ENCODE results near the gene USH2A. TPM values are rescaled to one million over a fixed set of nuclear protein-coding genes. Genes with fewer than 3 reads are reported as not detected.

Gene USH2A, protein sequence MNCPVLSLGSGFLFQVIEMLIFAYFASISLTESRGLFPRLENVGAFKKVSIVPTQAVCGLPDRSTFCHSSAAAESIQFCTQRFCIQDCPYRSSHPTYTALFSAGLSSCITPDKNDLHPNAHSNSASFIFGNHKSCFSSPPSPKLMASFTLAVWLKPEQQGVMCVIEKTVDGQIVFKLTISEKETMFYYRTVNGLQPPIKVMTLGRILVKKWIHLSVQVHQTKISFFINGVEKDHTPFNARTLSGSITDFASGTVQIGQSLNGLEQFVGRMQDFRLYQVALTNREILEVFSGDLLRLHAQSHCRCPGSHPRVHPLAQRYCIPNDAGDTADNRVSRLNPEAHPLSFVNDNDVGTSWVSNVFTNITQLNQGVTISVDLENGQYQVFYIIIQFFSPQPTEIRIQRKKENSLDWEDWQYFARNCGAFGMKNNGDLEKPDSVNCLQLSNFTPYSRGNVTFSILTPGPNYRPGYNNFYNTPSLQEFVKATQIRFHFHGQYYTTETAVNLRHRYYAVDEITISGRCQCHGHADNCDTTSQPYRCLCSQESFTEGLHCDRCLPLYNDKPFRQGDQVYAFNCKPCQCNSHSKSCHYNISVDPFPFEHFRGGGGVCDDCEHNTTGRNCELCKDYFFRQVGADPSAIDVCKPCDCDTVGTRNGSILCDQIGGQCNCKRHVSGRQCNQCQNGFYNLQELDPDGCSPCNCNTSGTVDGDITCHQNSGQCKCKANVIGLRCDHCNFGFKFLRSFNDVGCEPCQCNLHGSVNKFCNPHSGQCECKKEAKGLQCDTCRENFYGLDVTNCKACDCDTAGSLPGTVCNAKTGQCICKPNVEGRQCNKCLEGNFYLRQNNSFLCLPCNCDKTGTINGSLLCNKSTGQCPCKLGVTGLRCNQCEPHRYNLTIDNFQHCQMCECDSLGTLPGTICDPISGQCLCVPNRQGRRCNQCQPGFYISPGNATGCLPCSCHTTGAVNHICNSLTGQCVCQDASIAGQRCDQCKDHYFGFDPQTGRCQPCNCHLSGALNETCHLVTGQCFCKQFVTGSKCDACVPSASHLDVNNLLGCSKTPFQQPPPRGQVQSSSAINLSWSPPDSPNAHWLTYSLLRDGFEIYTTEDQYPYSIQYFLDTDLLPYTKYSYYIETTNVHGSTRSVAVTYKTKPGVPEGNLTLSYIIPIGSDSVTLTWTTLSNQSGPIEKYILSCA (N-terminal part only)
- total RNA-seq: not detected

DNA sequence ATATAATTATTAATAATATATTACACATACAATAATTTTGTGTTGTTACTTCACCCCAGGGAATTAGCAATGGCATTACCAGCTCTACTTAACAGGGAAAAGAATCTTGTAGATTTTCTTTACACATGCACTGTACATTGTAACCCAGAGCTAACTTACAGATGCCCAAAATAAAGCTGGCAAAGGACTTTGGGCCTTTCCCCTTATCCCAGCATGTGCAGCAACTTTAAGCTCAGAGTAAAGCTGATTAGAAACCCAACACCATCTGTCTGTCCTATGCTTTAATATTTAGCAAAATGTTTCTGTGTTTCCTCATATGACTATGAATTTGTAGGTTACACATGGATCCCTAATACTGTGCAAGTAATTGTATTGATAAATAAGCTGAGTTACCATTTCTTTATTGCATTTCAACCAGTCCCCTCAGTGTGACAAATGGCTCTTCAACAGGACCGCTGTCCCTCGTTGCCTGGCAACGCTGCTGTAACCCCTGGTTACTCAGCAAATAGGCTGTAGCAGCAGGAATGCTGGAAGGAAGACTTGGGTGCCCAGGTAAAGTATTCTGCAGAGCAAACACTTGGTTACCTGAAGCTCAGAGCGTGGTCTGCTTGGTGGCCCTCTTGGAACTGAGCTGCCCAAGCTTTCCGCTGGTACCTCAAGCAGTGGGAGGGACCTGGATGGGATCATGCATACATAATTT, at the start of gene USH2A:
USH2A (minus strand) TSS at position 628 of the 700 bp plus-strand sequence. CDS start 1,112 bp downstream, outside the sequence.
- ATAC-seq (no peak), DNase-seq (no peak)
- H3K27me3 Mint-ChIP-seq (ENCODE audit: low read depth): no peaks in the 10 kb centered on the region
- H3K4me3 Mint-ChIP-seq: no peak within 1 kb of the TSS
- peaks cover 5% of the 10 kb centered on the region for H3K9me3 Mint-ChIP-seq (ENCODE audit: insufficient read depth)
- no peak within 1 kb of the TSS for H3K27ac Mint-ChIP-seq
- ChIA-PET CTCF (no interaction called here), POLR2A (interaction anchor here (0.6 kb wide), 1 partner anchor 461 kb away, joined by 3 read pairs; no protein-coding TSS in a partner anchor)
- no peaks in the 10 kb centered on the region for H3K4me1 Mint-ChIP-seq (ENCODE audit: low read depth)
- H3K36me3 Mint-ChIP-seq (ENCODE audit: low read depth): no peaks in the 10 kb centered on the region

DNA sequence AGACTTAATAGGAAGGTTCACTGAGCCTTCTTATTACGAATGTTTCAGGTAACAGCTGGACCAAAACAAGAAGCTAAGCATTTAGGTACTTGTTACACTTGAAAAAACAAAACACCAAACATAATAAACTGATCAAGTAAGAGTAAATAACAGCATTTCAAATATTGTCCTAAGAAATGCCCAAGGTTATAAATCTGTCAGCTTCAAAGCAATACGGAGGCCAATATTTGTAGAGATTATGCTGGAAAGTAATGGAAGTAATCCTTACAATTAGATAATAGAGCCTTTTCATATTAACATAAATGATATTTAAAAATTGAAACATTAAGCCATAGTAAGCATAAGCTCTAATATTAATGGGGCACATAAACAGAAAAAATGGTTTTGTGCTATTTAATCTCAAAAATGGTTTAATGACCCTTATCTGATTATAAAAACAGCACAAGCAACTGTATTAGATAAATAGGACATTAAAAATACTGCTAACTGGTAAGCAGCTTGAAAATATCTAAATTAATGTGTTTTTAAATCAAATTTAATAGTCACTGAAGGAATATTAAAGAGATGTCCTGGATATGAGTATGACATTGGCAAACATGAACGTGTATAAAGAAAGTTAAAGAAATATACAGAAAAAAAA, 43.0 kb upstream of the USH2A start:
- no peak overlapping the region for H3K27ac Mint-ChIP-seq
- H3K4me3 Mint-ChIP-seq: no peak overlapping the region
- no peaks in the 10 kb centered on the region for H3K36me3 Mint-ChIP-seq (ENCODE audit: low read depth)
- DNase-seq (no peak), ATAC-seq (no peak)
- ChIA-PET POLR2A (no interaction called here), CTCF (no interaction called here)
- no peaks in the 10 kb centered on the region for H3K4me1 Mint-ChIP-seq (ENCODE audit: low read depth)
- no peaks in the 10 kb centered on the region for H3K9me3 Mint-ChIP-seq (ENCODE audit: insufficient read depth)
- no peaks in the 10 kb centered on the region for H3K27me3 Mint-ChIP-seq (ENCODE audit: low read depth)

- Mint-ChIP-seq H3K27me3 (ENCODE audit: low read depth) (no peaks in the 10 kb centered on the region), H3K27ac (no peak overlapping the region), H3K36me3 (ENCODE audit: low read depth) (no peaks in the 10 kb centered on the region), H3K4me3 (no peak overlapping the region), H3K9me3 (ENCODE audit: insufficient read depth) (no peaks in the 10 kb centered on the region), H3K4me1 (ENCODE audit: low read depth) (no peaks in the 10 kb centered on the region)
- ATAC-seq: no peak
- no peak for DNase-seq
- CTCF ChIA-PET: no interaction called here
- POLR2A ChIA-PET: no interaction called here
These were observed 41.2 kb upstream of the USH2A start for GRCh38 chr1:216464489-216464888.

- DNase-seq: no peak
- CTCF ChIA-PET: no interaction called here
- H3K4me1 Mint-ChIP-seq (ENCODE audit: low read depth): no peaks in the 10 kb centered on the region
- no peaks in the 10 kb centered on the region for H3K27me3 Mint-ChIP-seq (ENCODE audit: low read depth)
- no peak for ATAC-seq
- POLR2A ChIA-PET: no interaction called here
- no peak overlapping the region for H3K27ac Mint-ChIP-seq
- no peaks in the 10 kb centered on the region for H3K9me3 Mint-ChIP-seq (ENCODE audit: insufficient read depth)
- H3K36me3 Mint-ChIP-seq (ENCODE audit: low read depth): no peaks in the 10 kb centered on the region
- H3K4me3 Mint-ChIP-seq: no peak overlapping the region
These were observed 39.0 kb upstream of the USH2A start for GRCh38 chr1:216462066-216462775.

- no peaks in the 10 kb centered on the region for H3K9me3 Mint-ChIP-seq (ENCODE audit: insufficient read depth)
- H3K27me3 Mint-ChIP-seq (ENCODE audit: low read depth): no peaks in the 10 kb centered on the region
- ChIA-PET POLR2A (no interaction called here), CTCF (no interaction called here)
- H3K27ac Mint-ChIP-seq: no peak overlapping the region
- H3K36me3 Mint-ChIP-seq (ENCODE audit: low read depth): no peaks in the 10 kb centered on the region
- no peak for ATAC-seq
- no peaks in the 10 kb centered on the region for H3K4me1 Mint-ChIP-seq (ENCODE audit: low read depth)
- no peak overlapping the region for H3K4me3 Mint-ChIP-seq
- DNase-seq: no peak
These were observed 38.2 kb upstream of the USH2A start for GRCh38 chr1:216461466-216461865.

- CTCF ChIA-PET: no interaction called here
These were observed 36.5 kb upstream of the USH2A start for GRCh38 chr1:216459651-216460207.

GRCh38 chr1:216458812-216459211, 35.6 kb upstream of the USH2A start:
- H3K36me3 Mint-ChIP-seq (ENCODE audit: low read depth): no peaks in the 10 kb centered on the region
- no peaks in the 10 kb centered on the region for H3K27me3 Mint-ChIP-seq (ENCODE audit: low read depth)
- H3K4me3 Mint-ChIP-seq: no peak overlapping the region
- no peak overlapping the region for H3K27ac Mint-ChIP-seq
- no peak for DNase-seq
- ChIA-PET CTCF (no interaction called here), POLR2A (no interaction called here)
- no peaks in the 10 kb centered on the region for H3K4me1 Mint-ChIP-seq (ENCODE audit: low read depth)
- no peak for ATAC-seq
- no peaks in the 10 kb centered on the region for H3K9me3 Mint-ChIP-seq (ENCODE audit: insufficient read depth)

More at GRCh38 chr1:216459651-216460207, 36.5 kb upstream of the USH2A start:
- POLR2A ChIA-PET: no interaction called here
- no peaks in the 10 kb centered on the region for H3K27me3 Mint-ChIP-seq (ENCODE audit: low read depth)
- H3K36me3 Mint-ChIP-seq (ENCODE audit: low read depth): no peaks in the 10 kb centered on the region
- no peaks in the 10 kb centered on the region for H3K4me1 Mint-ChIP-seq (ENCODE audit: low read depth)
- no peak overlapping the region for H3K4me3 Mint-ChIP-seq
- H3K9me3 Mint-ChIP-seq (ENCODE audit: insufficient read depth): no peaks in the 10 kb centered on the region
- ATAC-seq (no peak), DNase-seq (no peak)
- H3K27ac Mint-ChIP-seq: no peak overlapping the region

DNA sequence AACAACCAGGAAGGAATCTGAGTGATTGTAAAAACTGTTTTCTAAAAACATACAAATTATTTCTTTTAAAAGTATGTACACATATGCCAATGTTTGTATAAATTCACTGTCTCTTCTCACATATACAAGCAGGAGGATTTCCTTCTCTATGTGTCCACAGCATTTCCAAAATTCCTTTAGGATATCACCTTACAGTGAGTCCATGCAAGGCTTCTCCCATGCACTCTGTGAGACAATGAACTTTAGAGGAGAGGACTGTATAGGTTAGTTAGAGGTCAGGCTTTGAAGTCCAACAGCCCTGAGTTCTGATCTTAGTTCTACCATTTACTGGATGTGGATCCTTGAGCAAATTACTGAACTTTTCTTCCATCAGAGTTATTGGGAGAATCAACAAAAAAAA, 34.1 kb upstream of the USH2A start:
- Mint-ChIP-seq H3K9me3 (ENCODE audit: insufficient read depth) (peaks cover 4% of the 10 kb centered on the region), H3K27ac (no peak overlapping the region), H3K4me3 (no peak overlapping the region), H3K4me1 (ENCODE audit: low read depth) (no peaks in the 10 kb centered on the region), H3K27me3 (ENCODE audit: low read depth) (no peaks in the 10 kb centered on the region), H3K36me3 (ENCODE audit: low read depth) (no peaks in the 10 kb centered on the region)
- ChIA-PET CTCF (no interaction called here), POLR2A (no interaction called here)
- ATAC-seq (no peak), DNase-seq (no peak)

DNA sequence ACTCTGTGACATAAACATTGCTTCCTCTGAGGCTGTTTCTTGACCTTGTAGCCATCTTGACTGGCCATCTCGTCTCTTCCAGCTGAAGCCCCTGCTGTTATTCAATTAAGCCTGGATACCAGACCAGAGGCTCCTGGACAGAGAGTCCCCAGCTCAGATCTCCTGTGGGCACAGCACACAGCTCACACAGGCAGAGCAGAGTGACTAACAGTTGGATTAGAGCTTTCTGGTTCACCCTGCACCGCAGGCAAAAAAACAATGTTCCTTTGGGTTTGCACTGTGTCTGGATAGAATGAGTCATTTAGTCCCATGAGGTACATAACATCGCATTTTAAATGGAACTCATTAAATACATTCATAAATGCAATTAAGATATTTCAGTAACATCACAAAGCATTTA, 33.4 kb upstream of the USH2A start:
- POLR2A ChIA-PET: no interaction called here
- CTCF ChIA-PET: no interaction called here
- no peaks in the 10 kb centered on the region for H3K27me3 Mint-ChIP-seq (ENCODE audit: low read depth)
- H3K4me3 Mint-ChIP-seq: no peak overlapping the region
- H3K36me3 Mint-ChIP-seq (ENCODE audit: low read depth): no peaks in the 10 kb centered on the region
- ATAC-seq (no peak), DNase-seq (no peak)
- H3K9me3 Mint-ChIP-seq (ENCODE audit: insufficient read depth): peaks cover 4% of the 10 kb centered on the region
- H3K4me1 Mint-ChIP-seq (ENCODE audit: low read depth): no peaks in the 10 kb centered on the region
- H3K27ac Mint-ChIP-seq: no peak overlapping the region

GRCh38 chr1:216453777-216454176, 30.5 kb upstream of the USH2A start:
- Mint-ChIP-seq H3K36me3 (ENCODE audit: low read depth) (no peaks in the 10 kb centered on the region), H3K27me3 (ENCODE audit: low read depth) (no peaks in the 10 kb centered on the region), H3K9me3 (ENCODE audit: insufficient read depth) (peaks cover 4% of the 10 kb centered on the region), H3K27ac (no peak overlapping the region), H3K4me3 (no peak overlapping the region), H3K4me1 (ENCODE audit: low read depth) (no peaks in the 10 kb centered on the region)
- DNase-seq (no peak), ATAC-seq (no peak)
- POLR2A ChIA-PET: no interaction called here
- CTCF ChIA-PET: no interaction called here

GRCh38 chr1:216450227-216450626, 27.0 kb upstream of the USH2A start:
- peaks cover 4% of the 10 kb centered on the region for H3K9me3 Mint-ChIP-seq (ENCODE audit: insufficient read depth)
- CTCF ChIA-PET: no interaction called here
- ATAC-seq: no peak
- no peak overlapping the region for H3K27ac Mint-ChIP-seq
- POLR2A ChIA-PET: no interaction called here
- no peaks in the 10 kb centered on the region for H3K27me3 Mint-ChIP-seq (ENCODE audit: low read depth)
- no peak for DNase-seq
- H3K4me3 Mint-ChIP-seq: no peak overlapping the region
- no peaks in the 10 kb centered on the region for H3K4me1 Mint-ChIP-seq (ENCODE audit: low read depth)
- no peaks in the 10 kb centered on the region for H3K36me3 Mint-ChIP-seq (ENCODE audit: low read depth)
